ENCODE results near the gene SKAP1. TPM values are rescaled to one million over a fixed set of nuclear protein-coding genes. Genes with fewer than 3 reads are reported as not detected.

SKAP1 gene
- total RNA-seq, 6 donors from 2014 or later = 1.9 to 5.3 (median 3.9) TPM

DNA sequence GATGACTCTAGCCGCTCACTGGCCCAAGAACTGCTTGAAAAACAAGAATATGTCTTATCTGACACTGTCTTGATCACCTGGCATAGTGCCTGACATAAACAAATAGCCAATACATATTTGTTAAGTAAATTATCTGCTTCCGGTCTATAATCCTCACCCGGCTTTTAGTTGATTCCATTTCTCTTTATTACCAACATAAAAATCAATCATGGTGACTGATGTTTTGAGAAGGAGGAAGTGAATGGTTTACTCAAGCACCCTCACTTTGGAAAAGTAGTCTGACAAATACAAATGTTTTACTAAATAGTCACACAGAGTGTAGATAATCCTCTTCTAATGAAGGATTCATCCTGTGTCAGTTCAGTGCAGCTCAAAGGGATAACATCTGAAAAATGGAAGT lies 47.0 kb downstream of the SKAP1 start:
- no peak overlapping the region for H3K4me3 ChIP-seq
- H3K27ac ChIP-seq = no peak overlapping the region
- TF ChIP-seq POLR2A (IDR thresholded peaks at IDR 0.05) (no peak), EP300 (IDR thresholded peaks at IDR 0.05) (no peak), POLR2AphosphoS5 (IDR thresholded peaks at IDR 0.05) (no peak)
- TF ChIP-seq, protein P1, sequence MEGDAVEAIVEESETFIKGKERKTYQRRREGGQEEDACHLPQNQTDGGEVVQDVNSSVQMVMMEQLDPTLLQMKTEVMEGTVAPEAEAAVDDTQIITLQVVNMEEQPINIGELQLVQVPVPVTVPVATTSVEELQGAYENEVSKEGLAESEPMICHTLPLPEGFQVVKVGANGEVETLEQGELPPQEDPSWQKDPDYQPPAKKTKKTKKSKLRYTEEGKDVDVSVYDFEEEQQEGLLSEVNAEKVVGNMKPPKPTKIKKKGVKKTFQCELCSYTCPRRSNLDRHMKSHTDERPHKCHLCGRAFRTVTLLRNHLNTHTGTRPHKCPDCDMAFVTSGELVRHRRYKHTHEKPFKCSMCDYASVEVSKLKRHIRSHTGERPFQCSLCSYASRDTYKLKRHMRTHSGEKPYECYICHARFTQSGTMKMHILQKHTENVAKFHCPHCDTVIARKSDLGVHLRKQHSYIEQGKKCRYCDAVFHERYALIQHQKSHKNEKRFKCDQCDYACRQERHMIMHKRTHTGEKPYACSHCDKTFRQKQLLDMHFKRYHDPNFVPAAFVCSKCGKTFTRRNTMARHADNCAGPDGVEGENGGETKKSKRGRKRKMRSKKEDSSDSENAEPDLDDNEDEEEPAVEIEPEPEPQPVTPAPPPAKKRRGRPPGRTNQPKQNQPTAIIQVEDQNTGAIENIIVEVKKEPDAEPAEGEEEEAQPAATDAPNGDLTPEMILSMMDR (IDR thresholded peaks at IDR 0.05) = no peak
- H3K36me3 ChIP-seq = no peaks in the 10 kb centered on the region
- no peaks in the 10 kb centered on the region for H3K9me3 ChIP-seq
- DNase-seq = no peak
- H3K27me3 ChIP-seq = no peaks in the 10 kb centered on the region
- WGBS, 2 donors = 50 to 54% methylated on average over 3 of the region's 3 CpGs
- no peaks in the 10 kb centered on the region for H3K4me1 ChIP-seq
- ATAC-seq (ENCODE audit: low FRiP score in 2 of 2) = no peak

DNA sequence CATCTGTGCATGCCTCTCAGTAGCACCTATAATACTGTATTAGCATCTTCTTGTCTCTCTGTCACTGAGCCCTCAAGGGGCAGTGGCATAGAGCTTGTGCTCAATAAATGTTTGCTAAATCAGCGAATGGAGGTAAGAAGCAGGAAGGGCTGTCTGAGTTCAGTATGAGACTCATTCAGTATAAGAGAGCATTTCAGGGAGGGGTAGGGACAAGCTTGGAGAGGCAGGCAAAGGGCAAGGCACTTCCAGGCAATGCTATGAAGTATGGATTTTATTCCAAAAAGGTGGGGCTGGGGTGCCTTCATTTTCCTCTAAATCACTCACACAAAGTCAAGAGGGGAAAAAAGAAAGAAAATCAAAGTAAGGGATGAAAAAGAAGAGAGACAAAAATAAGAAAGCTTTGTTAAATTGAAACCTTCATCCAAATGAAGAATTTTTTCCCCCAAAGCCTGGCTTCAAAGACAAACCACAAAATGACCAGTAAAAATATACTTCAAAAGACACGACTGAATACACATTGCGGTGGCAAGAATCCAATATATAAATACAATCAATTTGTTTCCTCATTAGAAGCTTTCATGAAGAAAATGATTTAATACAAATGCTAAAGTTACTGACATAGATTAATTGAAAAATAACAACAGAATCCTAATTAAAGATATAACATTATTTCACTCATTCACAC lies 51.2 kb downstream of the SKAP1 start:
- 62 to 69% methylated on average over 3 of the region's 3 CpGs for WGBS, 2 donors
- H3K9me3 ChIP-seq = no peaks in the 10 kb centered on the region
- H3K27me3 ChIP-seq = no peaks in the 10 kb centered on the region
- H3K36me3 ChIP-seq = no peaks in the 10 kb centered on the region
- no peak overlapping the region for H3K4me3 ChIP-seq
- no peak overlapping the region for H3K27ac ChIP-seq
- DNase-seq (no peak), ATAC-seq (ENCODE audit: low FRiP score in 2 of 2) (no peak)
- no peaks in the 10 kb centered on the region for H3K4me1 ChIP-seq
- TF ChIP-seq EP300 (IDR thresholded peaks at IDR 0.05) (no peak), POLR2AphosphoS5 (IDR thresholded peaks at IDR 0.05) (no peak), POLR2A (IDR thresholded peaks at IDR 0.05) (no peak)
- TF ChIP-seq, protein P1 (IDR thresholded peaks at IDR 0.05) = no peak

DNA sequence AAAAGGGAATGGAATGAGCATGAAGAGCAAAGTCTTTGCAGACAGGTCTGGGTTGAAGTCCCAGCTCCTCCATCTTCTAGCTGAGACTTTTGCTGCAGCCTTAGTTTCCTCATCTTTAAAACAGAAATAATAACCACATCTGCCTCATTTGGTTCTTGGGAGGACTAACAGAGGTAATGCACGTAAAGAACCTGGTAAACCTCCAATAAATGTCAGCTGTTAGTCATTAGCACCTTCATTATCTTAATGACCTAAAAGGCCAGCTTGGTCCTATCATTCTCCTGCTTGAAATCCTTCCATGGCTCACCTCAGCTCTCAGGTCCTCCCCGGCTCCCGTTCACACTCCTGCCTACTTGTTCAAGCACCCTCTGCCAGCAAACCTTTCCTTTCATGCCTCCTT lies 51.8 kb downstream of the SKAP1 start:
- Histone ChIP-seq H3K9me3 (no peaks in the 10 kb centered on the region), H3K4me3 (no peak overlapping the region), H3K27ac (no peak overlapping the region), H3K36me3 (no peaks in the 10 kb centered on the region), H3K4me1 (no peaks in the 10 kb centered on the region), H3K27me3 (no peaks in the 10 kb centered on the region)
- no peak for DNase-seq
- no peak for ATAC-seq (ENCODE audit: low FRiP score in 2 of 2)
- WGBS, 2 donors = 77 to 83% methylated on average over 3 of the region's 3 CpGs
- TF ChIP-seq, protein P1 (IDR thresholded peaks at IDR 0.05) = no peak
- no peak for TF ChIP-seq POLR2AphosphoS5 (IDR thresholded peaks at IDR 0.05)
- TF ChIP-seq POLR2A (IDR thresholded peaks at IDR 0.05) = no peak
- TF ChIP-seq EP300 (IDR thresholded peaks at IDR 0.05) = no peak

DNA sequence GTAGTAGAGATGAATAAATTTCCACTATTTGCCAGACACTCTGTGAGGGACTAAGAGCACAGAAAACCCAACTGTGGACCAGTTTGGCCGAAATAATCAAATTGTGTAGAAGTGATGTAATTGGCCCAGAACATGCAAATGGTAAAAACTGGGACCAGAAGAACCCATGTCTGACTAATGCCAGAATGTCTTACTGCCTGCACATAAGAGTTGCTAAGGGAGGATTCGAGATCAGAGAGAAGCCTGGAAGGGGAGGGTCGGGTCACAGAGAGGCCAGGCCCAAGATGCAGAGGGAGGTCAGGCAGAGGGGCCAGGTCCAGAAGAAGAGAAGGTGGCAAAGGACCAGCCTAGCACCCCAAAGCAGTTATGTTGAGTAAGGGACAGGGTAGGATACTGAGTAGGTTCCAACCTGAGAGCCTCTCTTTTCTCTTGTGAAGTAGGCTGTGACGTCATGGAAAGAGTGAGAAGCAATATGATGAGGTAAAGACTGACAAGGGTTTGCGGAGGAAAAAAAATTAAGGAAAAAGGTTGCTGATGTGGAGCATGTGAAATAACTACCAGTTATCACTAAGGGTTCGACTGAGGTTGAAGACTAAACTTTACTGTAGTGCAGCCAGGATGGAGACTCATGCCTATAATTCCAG lies 53.2 kb downstream of the SKAP1 start:
- Histone ChIP-seq H3K27ac (no peak overlapping the region), H3K4me3 (no peak overlapping the region), H3K27me3 (no peaks in the 10 kb centered on the region), H3K9me3 (no peaks in the 10 kb centered on the region), H3K4me1 (no peaks in the 10 kb centered on the region), H3K36me3 (no peaks in the 10 kb centered on the region)
- DNase-seq (no peak), ATAC-seq (ENCODE audit: low FRiP score in 2 of 2) (no peak)
- WGBS, 2 donors = 80 to 88% methylated on average over 6 of the region's 6 CpGs
- TF ChIP-seq EP300 (IDR thresholded peaks at IDR 0.05) (no peak), POLR2A (IDR thresholded peaks at IDR 0.05) (no peak), POLR2AphosphoS5 (IDR thresholded peaks at IDR 0.05) (no peak)
- TF ChIP-seq, protein P1 (IDR thresholded peaks at IDR 0.05) = no peak

DNA sequence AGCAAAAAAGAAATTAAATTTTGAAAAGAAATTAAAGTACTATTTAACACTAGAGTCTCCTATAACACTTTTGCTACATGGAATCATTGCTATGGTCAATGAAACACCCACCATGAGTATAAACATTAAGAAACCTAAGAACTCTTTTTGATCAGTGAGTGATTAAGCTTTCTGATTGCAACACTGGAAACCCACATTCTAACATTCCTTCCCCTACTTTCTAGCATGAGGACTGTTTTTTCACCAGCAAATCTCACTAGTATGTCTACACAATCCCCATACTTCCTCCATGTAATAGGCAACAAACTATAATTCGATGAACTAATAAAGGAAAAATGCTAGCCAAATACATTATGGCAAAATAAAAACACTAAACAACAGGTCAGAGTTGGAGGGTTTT lies 54.7 kb downstream of the SKAP1 start:
- Histone ChIP-seq H3K4me3 (no peak overlapping the region), H3K27me3 (no peaks in the 10 kb centered on the region), H3K9me3 (no peaks in the 10 kb centered on the region), H3K27ac (no peak overlapping the region), H3K36me3 (no peaks in the 10 kb centered on the region), H3K4me1 (no peaks in the 10 kb centered on the region)
- TF ChIP-seq, protein P1 (IDR thresholded peaks at IDR 0.05) = no peak
- no peak for TF ChIP-seq POLR2A (IDR thresholded peaks at IDR 0.05)
- TF ChIP-seq EP300 (IDR thresholded peaks at IDR 0.05) = no peak
- no peak for TF ChIP-seq POLR2AphosphoS5 (IDR thresholded peaks at IDR 0.05)
- 69 to 75% methylated on average over 1 of the region's 1 CpG for WGBS, 2 donors
- ATAC-seq (ENCODE audit: low FRiP score in 2 of 2) = no peak
- no peak for DNase-seq

Data from upper lobe of left lung (tissue), 6 donors.